Raji (cell line): ENCODE measurements around the gene SPATA31C1.

Experiments
- POLR2A ChIP-seq: IDR thresholded peaks from 2 replicates; pipeline ENCODE4 v1.6.1; 2011; ENCODE audit warnings: low read depth, low read length, control low read depth; ENCODE audit not compliant: insufficient read depth

SPATA31C1 gene

DNA sequence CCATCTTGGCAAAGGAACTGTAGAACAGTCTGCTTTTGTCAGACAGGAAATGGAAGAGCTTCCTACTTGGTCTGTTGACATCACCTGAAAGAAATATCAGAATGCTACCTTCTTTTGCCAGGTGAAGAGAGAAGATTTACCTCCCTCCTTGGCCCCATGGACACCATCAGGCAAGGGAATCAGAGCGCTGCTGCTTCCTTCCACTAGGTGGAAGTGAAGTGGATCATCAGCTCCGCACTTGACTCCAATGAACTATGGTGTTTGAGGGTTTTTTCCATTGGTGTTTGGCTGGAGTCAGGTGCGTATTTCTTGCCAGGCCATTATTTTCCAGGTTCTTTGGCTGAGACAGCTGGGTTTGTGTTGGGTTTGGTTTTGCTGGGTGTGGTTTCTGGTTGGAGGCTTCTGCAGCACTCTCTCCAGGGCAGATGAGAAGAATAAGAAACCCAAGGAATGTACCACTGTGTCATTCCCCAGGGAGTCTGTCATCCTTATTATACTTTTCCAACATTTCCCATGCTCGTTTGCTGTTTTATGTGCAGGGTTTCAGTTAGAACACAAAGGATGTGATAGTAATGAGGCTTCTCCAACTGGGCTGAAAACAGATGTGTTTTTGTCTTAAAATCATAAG lies 22.6 kb upstream of the SPATA31C1 start:
- no peak for TF ChIP-seq POLR2A

DNA sequence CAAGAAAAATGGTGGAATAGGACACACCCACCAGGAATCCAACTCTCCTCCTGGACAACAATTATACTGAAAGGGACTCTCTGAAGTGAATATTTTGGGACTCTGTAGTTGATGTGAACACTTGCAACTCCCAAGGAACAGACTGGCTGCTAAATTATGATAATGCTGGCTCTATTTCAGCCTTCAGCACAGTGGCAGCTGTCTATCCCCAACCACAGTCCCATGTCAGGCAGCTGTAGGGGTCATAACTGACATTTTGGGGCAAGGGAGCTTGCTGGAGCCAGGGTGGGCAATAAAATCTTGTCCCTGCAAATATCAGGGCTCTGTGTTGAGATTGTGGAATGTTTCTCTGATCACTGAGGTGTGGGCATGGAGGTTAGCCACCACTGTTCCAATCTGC lies 20.9 kb upstream of the SPATA31C1 start:
- TF ChIP-seq POLR2A, result no peak

DNA sequence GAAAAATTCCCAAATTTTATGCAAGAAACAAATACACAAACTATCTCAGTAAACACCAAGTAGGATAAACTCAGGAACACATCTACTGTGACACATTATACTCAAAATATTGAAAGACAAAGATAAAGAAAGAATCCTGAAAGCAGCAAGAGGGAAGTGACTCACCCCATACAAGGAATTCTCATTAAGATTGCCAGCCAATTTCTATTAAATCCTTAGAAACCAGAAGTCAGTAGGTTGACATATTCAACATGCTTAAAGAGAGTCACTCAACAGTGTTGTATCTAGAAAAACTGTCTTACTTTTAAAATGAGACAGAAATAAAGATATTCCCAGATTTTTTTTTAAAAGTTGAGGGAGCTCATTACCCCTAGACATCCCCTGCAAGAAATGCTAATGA lies 19.6 kb upstream of the SPATA31C1 start:
- no peak for TF ChIP-seq POLR2A

GRCh38 chr9:87909310-87910041 lies 8.3 kb upstream of the SPATA31C1 start:
- no peak for TF ChIP-seq POLR2A

GRCh38 chr9:87910821-87911220 lies 6.9 kb upstream of the SPATA31C1 start:
- TF ChIP-seq POLR2A, result no peak

- TF ChIP-seq POLR2A, result no peak
These were observed 26.3 kb downstream of the SPATA31C1 start for GRCh38 chr9:87944096-87944495.

GRCh38 chr9:87944682-87945081 lies 26.9 kb downstream of the SPATA31C1 start:
- TF ChIP-seq POLR2A, result no peak

GRCh38 chr9:87950296-87950695 lies 32.5 kb downstream of the SPATA31C1 start:
- no peak for TF ChIP-seq POLR2A

- no peak for TF ChIP-seq POLR2A
These were observed 33.2 kb downstream of the SPATA31C1 start for GRCh38 chr9:87950765-87951488.

DNA sequence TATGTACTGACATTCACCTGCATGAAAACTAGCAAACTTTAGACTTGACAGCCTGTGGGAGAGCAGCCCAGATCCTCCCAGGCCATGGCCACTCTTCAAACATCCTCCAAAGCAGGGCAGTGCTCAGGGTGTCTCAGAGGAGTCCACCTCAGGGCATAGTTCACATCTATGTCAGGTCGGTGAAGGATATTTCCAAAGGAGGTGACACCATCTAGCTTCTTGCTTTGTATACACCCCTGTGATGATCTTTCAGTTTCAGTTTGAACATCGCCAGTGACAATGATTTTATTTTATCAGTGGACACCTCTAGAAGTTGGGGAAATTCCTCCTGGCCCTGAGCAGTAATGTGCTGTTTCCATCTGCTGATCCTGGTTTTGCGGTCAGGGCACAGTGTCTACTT lies 36.5 kb downstream of the SPATA31C1 start:
- no peak for TF ChIP-seq POLR2A

DNA sequence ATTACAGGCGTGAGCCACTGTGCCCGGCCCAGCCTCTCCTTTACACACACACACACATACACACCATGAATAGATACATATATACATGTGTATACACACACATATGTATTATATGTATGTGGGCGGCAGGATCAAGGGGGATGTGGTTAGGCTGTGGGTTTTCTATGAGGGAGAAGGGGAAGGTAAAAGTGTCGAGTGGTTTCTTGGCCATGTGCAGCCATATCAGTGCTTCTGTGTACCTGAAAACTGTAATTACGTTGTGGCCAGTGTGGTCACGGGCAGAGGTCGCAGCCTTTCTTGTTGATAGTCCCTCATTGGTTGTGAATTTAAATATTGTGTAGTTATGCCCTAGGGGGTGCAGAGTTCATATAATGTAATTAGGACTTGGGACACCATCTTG lies 40.1 kb downstream of the SPATA31C1 start:
- TF ChIP-seq POLR2A, result no peak

DNA sequence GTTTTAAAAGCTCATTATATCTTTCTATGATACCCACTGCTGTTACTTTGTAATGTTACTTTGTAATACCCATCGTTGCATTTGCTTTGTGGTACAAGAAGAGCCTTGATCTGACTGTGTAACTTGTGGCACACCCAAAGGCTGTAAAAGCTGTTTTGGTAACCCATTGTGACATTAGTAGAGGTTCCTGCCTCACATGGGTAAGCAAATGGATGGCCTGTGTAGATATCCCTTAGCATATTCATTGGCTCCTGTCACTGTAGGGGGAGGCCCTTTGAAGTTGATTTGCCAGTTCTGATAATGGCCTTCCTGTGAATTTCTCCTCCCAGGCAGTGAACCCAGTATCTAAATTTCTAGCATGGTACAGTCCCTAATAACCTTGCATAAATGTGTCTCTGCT lies 40.8 kb downstream of the SPATA31C1 start:
- TF ChIP-seq POLR2A, result no peak

DNA sequence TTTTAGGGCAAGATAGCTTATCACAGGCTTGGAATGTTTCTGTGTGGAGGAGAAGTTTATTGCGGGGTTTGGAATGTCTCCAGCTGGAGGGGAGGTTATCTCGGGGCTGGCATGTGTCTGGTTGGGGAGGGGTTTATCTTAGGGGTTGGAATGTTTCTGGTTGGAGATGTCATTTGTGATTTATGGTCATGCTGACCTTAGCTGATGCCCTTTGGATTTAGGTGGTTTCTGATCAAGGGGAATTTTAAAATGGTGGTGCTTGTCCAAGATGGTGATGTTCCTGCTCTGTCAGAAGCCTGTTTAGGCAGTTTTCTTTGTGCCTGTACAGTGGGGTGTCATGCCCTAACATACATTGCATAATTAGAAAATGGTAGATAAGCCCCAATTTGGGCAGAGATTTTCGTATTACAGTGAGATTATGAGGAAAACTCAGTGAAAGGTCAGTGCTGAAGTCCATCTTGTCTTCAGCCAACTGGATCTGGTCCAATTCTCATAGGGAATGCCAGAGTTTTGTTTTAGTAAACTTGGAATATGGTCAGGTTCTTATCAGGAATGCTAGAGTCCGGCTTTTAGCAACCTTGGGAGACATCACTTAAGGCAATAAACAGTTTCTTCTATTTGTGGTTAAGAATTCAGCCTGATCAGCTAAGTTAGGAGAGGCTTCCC lies 42.3 kb downstream of the SPATA31C1 start:
- TF ChIP-seq POLR2A, result no peak

- no peak for TF ChIP-seq POLR2A
These were observed 46.0 kb downstream of the SPATA31C1 start for GRCh38 chr9:87963770-87964169.

GRCh38 chr9:87964826-87965225 lies 47.1 kb downstream of the SPATA31C1 start:
- TF ChIP-seq POLR2A, result no peak
